A549 treated with CpdA at 1 μM for 4 hours (cell line): ENCODE data around the gene CEP72. TPM values are rescaled to one million over a fixed set of nuclear protein-coding genes. Genes with fewer than 3 reads are reported as not detected.

ENCODE experiments used
- total RNA-seq: library from RNA; stranded (reverse); fragments of 200-300 nt; extraction: Qiagen RNA extraction; gene quantifications from 5 replicates; pipeline ENCODE4 v1.2.3, GENCODE V29; 2022; ENCODE audit warnings: low read depth

CEP72 gene
- 8.8 to 10.7 TPM (median 10.6 TPM) in 5 replicates for total RNA-seq

DNA sequence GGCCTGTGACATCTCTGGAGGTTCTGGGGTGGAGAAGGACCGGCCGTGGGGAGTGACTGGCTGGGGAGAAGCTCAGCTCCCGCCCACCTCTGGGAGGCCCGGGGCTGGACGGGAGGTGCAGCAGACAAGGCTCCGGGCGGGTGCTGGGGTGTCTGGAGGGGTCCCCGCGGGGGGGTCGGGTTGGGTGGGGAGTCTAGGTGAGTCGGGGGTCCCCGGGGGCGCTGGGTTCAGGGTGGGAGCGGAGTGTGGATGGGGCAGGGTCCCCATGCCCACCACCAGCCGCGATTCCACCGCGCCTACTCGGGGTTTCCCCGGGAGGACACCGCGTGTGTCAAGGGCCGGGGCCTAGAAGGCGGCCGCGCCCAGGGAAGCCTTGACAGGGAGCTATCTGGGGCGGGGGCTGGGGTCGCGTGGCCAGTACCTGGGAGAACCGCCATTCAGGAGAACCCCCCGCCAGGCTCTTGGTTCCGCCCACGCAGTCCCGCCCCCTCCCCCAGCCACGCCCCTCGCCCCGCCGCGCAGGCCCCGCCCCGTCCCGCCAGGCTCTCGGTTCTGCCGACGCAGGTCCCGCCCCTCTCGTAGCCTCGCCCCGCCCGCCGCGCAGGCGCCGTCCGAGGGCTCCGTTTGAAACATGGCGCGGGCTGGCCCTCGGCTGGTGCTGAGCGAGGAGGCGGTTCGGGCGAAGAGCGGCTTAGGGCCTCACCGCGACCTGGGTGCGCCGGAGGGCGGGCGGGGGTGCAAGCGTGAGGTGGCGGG is at the start of gene CEP72:
Gene CEP72 (plus strand): TSS at position 610 of the 756 bp plus-strand sequence. CDS start 22 bp downstream, at position 632.

GRCh38 chr5:693271-694041 is 81.3 kb downstream of the CEP72 start, which contains the start of gene TPPP:
TSS of gene TPPP (minus strand) at chr5:693352. CDS start at chr5:678060, 15,292 bp downstream.

Other genes starting within 250 kb of the CEP72 start
- 27.3 to 32.3 TPM (median 31.9 TPM) in 5 replicates for gene EXOC3, start 169.2 kb upstream of the CEP72 start, total RNA-seq
- 2.1 to 2.5 TPM (median 2.4 TPM) in 5 replicates for gene SLC9A3, start 87.9 kb upstream of the CEP72 start, total RNA-seq
- 4.7 to 5.2 TPM (median 4.9 TPM) in 5 replicates for gene TPPP, start 81.0 kb downstream of the CEP72 start, total RNA-seq
- 1.1 to 1.5 TPM (median 1.3 TPM) in 5 replicates for gene ZDHHC11B, start 172.4 kb downstream of the CEP72 start, total RNA-seq
- 14.3 to 19.6 TPM (median 18.0 TPM) in 5 replicates for gene ZDHHC11, start 238.6 kb downstream of the CEP72 start, total RNA-seq